ENCODE data around the gene ISG20. TPM values are rescaled to one million over a fixed set of nuclear protein-coding genes. Genes with fewer than 3 reads are reported as not detected.

Gene ISG20
- total and polyA plus RNA-seq, 2 of the 8 experiments (the other 6 are each of a cell fraction or from before 2014, with no cell fraction given): 2.9 to 5.2 TPM

DNA sequence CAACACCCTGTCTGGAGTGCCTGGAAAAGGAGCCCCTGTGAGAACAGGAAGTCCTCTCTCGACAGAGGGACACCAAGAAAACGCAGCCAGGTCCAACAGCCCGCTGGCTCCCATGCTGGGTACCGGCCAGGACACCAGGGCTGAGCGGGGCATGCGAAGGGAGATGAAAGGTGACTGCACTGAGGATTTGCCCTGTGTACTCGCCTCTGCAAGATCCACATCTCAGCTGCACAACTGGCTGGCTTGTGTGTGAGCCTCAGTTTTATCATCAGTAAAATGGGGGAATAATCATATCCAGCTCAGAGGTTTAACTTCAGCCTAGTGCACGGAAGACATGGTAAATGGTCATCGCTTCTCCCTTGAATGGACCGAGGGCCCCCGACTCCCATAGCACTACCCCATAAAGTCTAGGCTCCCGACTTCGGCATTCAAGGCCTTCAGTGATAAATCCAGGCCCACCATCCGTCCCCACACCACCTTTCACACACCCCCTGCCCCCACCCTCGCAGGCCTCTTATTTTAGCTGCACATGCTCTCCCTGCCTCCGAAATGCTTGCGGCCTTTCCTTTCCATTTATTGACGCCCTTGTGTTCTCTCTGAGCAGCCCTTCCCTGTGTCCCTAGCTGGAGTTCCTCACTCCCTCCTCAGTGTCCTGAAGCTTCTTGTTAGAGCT, 15.8 kb downstream of the ISG20 start:
- Histone ChIP-seq H4K91ac (replicated peaks; ENCODE audit: insufficient read length, low read length) (no peak overlapping the region), H3K23ac (ENCODE audit: insufficient read length) (no peak overlapping the region), H4K5ac (ENCODE audit: insufficient read length, low read depth, low read length) (no peak overlapping the region), H2BK15ac (ENCODE audit: low read length) (no peak overlapping the region), H3K27me3 (replicated peaks in 1 of 4; ENCODE audit: control insufficient read depth in 3 of 4, extremely low read depth in 1 of 4, insufficient read depth in 3 of 4, low read length in 3 of 4) (no peaks in the 10 kb centered on the region; a peak in 1 of 7 replicates), H3K23me2 (ENCODE audit: low read depth, low read length) (no peaks in the 10 kb centered on the region), H3K4ac (replicated peaks; ENCODE audit: insufficient read length, low read depth, low read length) (no peak overlapping the region), H2BK20ac (ENCODE audit: low read length) (no peak overlapping the region), H3K4me3 (ENCODE audit: extremely low read depth in 1 of 4, insufficient read depth in 2 of 4, low read depth in 3 of 4, low read length in 4 of 4) (no peak overlapping the region), H3K79me1 (ENCODE audit: low read depth, low read length) (no peaks in the 10 kb centered on the region), H3K4me1 (replicated peaks in 1 of 4; ENCODE audit: control insufficient read depth in 3 of 4, insufficient read depth in 4 of 4, low read length in 3 of 4) (peaks cover 0 to 19% (median 12%) of the 10 kb centered on the region in 4 experiments; a peak in 6 of 7 replicates), H3K56ac (replicated peaks; ENCODE audit: insufficient read length, low read depth, low read length) (no peak overlapping the region), H2BK120ac (replicated peaks; ENCODE audit: low read depth, low read length) (no peak overlapping the region), H2BK12ac (ENCODE audit: low read depth, low read length) (no peak overlapping the region), H4K8ac (ENCODE audit: extremely low read depth, insufficient read depth, low read length) (no peak overlapping the region), H4K20me1 (replicated peaks in 1 of 2; ENCODE audit: control insufficient read depth in 1 of 2, insufficient read depth in 2 of 2, low read length in 2 of 2) (no peaks in the 10 kb centered on the region), H3K36me3 (ENCODE audit: control insufficient read depth in 2 of 4, insufficient read depth in 4 of 4, low read length in 3 of 4) (no peaks in the 10 kb centered on the region), H3K79me2 (ENCODE audit: control insufficient read depth in 1 of 2, insufficient read depth in 2 of 2, low read length in 2 of 2) (no peaks in the 10 kb centered on the region), H3K18ac (ENCODE audit: extremely low read depth, low read length) (no peak overlapping the region; the same call in 1 of the 2 replicates), H3K27ac (ENCODE audit: low read depth, low read length) (no peak overlapping the region), H3K4me2 (ENCODE audit: insufficient read depth in 1 of 2, low read depth in 2 of 2, low read length in 2 of 2) (no peak overlapping the region), H3K9me3 (ENCODE audit: insufficient read depth in 2 of 2, low read depth in 1 of 2, low read length in 1 of 2) (no peaks in the 10 kb centered on the region), H3K14ac (ENCODE audit: insufficient read length) (no peak overlapping the region), H3K9ac (replicated peaks in 1 of 4; ENCODE audit: extremely low read depth in 1 of 4, low read depth in 3 of 4, low read length in 3 of 4) (no peak overlapping the region), H2BK5ac (ENCODE audit: low read depth, low read length) (no peak overlapping the region), H2AK5ac (ENCODE audit: low read depth, low read length) (no peak overlapping the region), H2AFZ (ENCODE audit: low read length) (no peak overlapping the region)
- ChIA-PET POLR2A (ENCODE audit: partially characterized antibody) (interaction anchor here (1.0 to 3.5 kb wide), 3 partner anchors 16 to 75 kb away, joined by 4 to 10 read pairs (median 4); partner anchors contain the start of gene ISG20), CTCF (ENCODE audit: partially characterized antibody) (interaction anchor here (0.9 to 8.1 kb wide), 19 partner anchors 10 to 224 kb away, joined by 3 to 114 read pairs (median 4); partner anchors contain the start of gene ISG20)
- TF ChIP-seq, protein P1, sequence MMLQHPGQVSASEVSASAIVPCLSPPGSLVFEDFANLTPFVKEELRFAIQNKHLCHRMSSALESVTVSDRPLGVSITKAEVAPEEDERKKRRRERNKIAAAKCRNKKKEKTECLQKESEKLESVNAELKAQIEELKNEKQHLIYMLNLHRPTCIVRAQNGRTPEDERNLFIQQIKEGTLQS (IDR thresholded peaks at IDR 0.05; ENCODE audit: insufficient read depth, low read depth, low read length): no peak
- FAIRE-seq (no peak), DNase-seq (ENCODE audit: low read depth in 1 of 2, low spot score in 2 of 2) (peak in 1 of 2 experiments; percentile 33)
- WGBS, 2 experiments (ENCODE audit: extremely low coverage in 1 of 2, insufficient coverage in 1 of 2, insufficient read length in 1 of 2, insufficient replicate concordance in 2 of 2, low coverage in 1 of 2, low lambda C conversion rate in 2 of 2, missing lambda C conversion rate in 1 of 2): 87% methylated on average over 18 of the region's 18 CpGs; no CpG with 5 or more reads in 1 of the 2 experiments
